GM12874 (cell line): ENCODE data around the gene NLGN1.

Experiments used
- CTCF ChIP-seq: IDR thresholded peaks from 2 replicates; pipeline ENCODE4 v1.5.1; 2011; ENCODE audit warnings: low read depth, mild to moderate bottlenecking, control low read depth, low read length, moderate library complexity; ENCODE audit not compliant: insufficient read depth

The NLGN1 gene

DNA sequence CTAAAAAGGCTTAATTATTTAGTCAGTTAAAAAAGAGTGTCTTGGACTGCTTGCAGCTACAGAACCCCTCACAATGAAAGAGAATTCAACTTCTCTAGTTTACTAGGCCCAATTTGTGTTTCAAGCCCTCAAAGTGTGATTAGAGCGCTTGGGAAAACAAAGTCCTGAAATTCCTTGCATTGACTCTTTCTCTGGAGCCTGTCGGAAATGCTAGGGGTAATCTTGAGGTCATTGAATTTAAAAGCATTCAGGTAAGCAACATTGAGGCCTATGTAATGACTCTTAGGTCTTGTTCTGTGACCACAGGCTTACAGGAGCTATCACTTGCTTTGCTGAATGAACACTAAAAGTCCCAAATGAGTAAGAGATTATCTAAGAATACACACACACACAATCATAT lies 186.0 kb downstream of the NLGN1 start:
- no peak for TF ChIP-seq CTCF

- peak; percentile 39; the same call in 1 of the 2 replicates for TF ChIP-seq CTCF
Measured at GRCh38 chr3:173584093-173584837, 186.7 kb downstream of the NLGN1 start.

DNA sequence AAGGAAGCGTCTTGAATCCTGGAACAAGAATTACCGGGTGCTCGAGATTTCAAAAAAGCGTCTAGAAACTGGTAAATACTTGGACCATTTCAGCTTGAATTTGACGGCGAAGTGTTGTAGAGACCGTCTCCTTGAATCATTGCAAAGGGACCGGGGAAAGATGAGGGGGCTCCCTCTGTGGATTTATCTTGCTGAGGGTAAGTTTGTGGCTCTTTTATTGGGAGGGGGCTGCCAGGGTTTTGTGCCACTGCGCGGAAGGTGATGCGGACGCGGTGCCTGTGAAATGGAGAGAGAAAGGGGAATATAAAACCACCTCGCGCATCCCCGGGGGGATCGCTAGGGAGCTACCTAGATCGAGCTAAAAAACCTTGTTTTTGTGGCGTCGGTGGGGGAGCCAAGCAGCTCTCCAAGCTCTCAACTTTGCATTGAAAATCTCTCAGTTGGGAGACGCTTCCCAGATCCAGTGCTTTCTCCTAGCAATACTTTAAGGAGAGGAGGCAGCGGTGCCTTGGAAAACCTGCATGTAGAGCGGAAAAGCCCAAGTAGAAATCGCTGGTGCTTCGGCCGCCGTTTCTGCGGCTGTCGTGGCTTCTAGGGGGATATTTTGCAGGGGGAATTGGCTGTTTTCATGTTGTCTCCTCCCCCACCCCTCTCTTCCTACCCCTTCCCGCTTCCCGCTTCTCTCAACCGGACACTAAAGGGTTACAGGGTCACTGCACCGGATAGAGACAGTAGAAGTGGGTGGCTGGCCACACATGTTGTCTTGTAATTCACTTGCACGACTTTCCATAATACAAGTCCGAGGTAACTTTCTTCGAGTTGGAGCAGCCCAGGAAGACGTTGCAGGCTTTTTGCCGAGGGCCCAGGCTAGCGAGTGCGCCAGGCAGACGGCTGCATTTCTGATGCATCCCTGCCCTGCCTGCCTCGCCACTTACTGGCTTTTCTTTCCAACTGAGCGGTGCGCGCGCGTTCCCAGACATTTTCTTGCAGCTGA lies 187.6 kb downstream of the NLGN1 start:
- no peak for TF ChIP-seq CTCF

GRCh38 chr3:173586166-173586565 lies 188.6 kb downstream of the NLGN1 start:
- no peak for TF ChIP-seq CTCF

DNA sequence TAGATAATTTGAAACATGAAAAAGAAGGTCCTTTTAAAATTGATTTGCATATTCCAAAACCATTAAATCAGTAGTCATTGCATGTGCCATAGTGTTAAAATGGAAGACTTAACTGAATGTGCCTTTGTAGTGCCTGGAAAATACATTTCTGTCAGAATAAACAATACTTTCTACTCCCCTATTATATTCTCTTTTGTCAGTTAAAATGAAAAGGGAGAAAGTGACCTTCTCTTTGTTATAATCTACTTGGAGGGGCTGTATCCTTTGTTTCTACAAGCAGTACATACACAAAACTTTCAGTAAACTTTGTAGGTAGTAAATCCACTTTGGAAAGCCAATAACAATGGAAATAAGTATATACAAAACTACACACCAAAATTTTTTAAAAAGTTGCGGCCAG lies 189.5 kb downstream of the NLGN1 start:
- no peak for TF ChIP-seq CTCF

DNA sequence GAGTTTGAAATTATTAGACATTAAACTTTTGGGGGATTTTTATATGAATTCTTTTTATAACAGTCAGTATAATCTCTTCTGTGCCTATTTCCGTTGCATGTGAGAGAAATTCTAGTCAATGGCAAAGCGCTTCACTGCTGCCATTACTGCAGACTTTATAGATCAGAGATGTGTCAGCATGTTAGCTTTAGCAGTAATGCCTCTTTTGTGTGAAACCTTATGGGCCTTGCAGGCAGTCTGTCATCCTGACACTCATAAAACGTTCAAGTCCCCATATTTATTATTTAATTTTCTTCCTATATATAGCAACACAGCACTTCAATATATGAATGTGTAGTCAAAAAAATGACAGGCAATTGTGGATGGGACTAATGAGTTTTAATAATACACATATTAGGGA lies 191.0 kb downstream of the NLGN1 start:
- no peak for TF ChIP-seq CTCF

GRCh38 chr3:173589116-173589515 lies 191.6 kb downstream of the NLGN1 start:
- no peak for TF ChIP-seq CTCF
